HG02852 (cell line): ENCODE data around the gene CYTH4.
"Not testable (repeated sequence)": the region's sequence is repeated elsewhere in the genome, so short reads cannot be mapped to it uniquely, and the experiment has no call there.

ENCODE experiments used
- ATAC-seq: cut with Tn5 transposase; IDR thresholded peaks from one replicate; pipeline ENCODE4 v1.9.1; 2021; ENCODE audit warnings: mild to moderate bottlenecking, moderate library complexity; ENCODE audit not compliant: unreplicated experiment

Gene CYTH4

GRCh38 chr22:37326726-37327125, 44.4 kb downstream of the CYTH4 start:
- ATAC-seq = no peak

- ATAC-seq = no peak
Observed at GRCh38 chr22:37328017-37328416, 45.7 kb downstream of the CYTH4 start.

- ATAC-seq = not testable (repeated sequence)
Observed at GRCh38 chr22:37328538-37329237, 46.4 kb downstream of the CYTH4 start.

GRCh38 chr22:37329238-37330140, 47.2 kb downstream of the CYTH4 start:
- ATAC-seq = no peak

GRCh38 chr22:37330200-37331033, 48.1 kb downstream of the CYTH4 start:
- no peak for ATAC-seq

GRCh38 chr22:37331034-37331428, 48.7 kb downstream of the CYTH4 start:
- no peak for ATAC-seq

- ATAC-seq = no peak
Observed at GRCh38 chr22:37331856-37332536, 49.7 kb downstream of the CYTH4 start.

- no peak for ATAC-seq
Observed at GRCh38 chr22:37333724-37334460, 51.6 kb downstream of the CYTH4 start.

- no peak for ATAC-seq
Observed at GRCh38 chr22:37334461-37334858, 52.2 kb downstream of the CYTH4 start.

GRCh38 chr22:37334859-37335805, 52.8 kb downstream of the CYTH4 start:
- ATAC-seq = no peak

GRCh38 chr22:37335806-37336199, 53.5 kb downstream of the CYTH4 start:
- no peak for ATAC-seq

GRCh38 chr22:37336579-37336978, 54.3 kb downstream of the CYTH4 start:
- ATAC-seq = no peak

GRCh38 chr22:37337204-37337943, 55.1 kb downstream of the CYTH4 start:
- no peak for ATAC-seq

- no peak for ATAC-seq
Observed at GRCh38 chr22:37338539-37339246, 56.4 kb downstream of the CYTH4 start.

- no peak for ATAC-seq
Observed at GRCh38 chr22:37340331-37341262, 58.3 kb downstream of the CYTH4 start.

GRCh38 chr22:37342065-37342464, 59.8 kb downstream of the CYTH4 start:
- no peak for ATAC-seq
